ENCODE results near the gene GPSM1. TPM values are rescaled to one million over a fixed set of nuclear protein-coding genes. Genes with fewer than 3 reads are reported as not detected.

The GPSM1 gene
- total and polyA plus RNA-seq, 11 donors, result 24.1 to 80.2 (median 31.7) TPM

DNA sequence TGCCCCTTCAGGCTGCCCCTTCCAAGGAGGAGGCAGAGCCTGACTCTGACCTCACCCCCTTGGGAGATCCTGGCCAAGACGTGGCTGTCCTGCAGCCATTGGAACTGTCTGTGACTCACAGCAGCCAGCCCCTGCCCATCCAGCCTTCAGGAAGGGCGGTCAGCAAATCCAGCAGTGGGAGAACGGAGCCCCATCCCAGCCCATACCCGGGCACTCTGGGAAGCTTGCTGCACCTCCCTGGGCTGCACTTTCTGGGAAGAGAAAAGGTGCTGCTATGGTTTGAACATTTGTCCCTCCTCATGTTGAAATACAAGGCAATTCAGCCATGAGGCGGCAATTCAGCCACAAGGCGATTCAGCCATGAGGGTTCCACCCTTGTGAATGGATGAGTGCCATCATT, 47.9 kb upstream of the GPSM1 start:
- intact Hi-C loops (cut with DNase I), result no loop called here
- Histone ChIP-seq H3K36me3 (no peaks in the 10 kb centered on the region), H3K27me3 (peaks cover 0 to 31% (median 3%) of the 10 kb centered on the region in 9 donors), H3K9me3 (peaks cover 0 to 7% (median 0%) of the 10 kb centered on the region in 12 donors), H3K4me1 (peaks cover 0 to 10% (median 5%) of the 10 kb centered on the region in 12 donors), H3K4me3 (no peak overlapping the region), H3K27ac (no peak overlapping the region)
- DNase-seq (no peak), ATAC-seq (no peak)
- 83 to 94% (median 83%) methylated on average over 5 to 6 of the region's 6 CpGs for WGBS, 4 donors
- no peak for TF ChIP-seq POLR2A (IDR thresholded peaks at IDR 0.05)
- TF ChIP-seq, protein P1, sequence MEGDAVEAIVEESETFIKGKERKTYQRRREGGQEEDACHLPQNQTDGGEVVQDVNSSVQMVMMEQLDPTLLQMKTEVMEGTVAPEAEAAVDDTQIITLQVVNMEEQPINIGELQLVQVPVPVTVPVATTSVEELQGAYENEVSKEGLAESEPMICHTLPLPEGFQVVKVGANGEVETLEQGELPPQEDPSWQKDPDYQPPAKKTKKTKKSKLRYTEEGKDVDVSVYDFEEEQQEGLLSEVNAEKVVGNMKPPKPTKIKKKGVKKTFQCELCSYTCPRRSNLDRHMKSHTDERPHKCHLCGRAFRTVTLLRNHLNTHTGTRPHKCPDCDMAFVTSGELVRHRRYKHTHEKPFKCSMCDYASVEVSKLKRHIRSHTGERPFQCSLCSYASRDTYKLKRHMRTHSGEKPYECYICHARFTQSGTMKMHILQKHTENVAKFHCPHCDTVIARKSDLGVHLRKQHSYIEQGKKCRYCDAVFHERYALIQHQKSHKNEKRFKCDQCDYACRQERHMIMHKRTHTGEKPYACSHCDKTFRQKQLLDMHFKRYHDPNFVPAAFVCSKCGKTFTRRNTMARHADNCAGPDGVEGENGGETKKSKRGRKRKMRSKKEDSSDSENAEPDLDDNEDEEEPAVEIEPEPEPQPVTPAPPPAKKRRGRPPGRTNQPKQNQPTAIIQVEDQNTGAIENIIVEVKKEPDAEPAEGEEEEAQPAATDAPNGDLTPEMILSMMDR (IDR thresholded peaks at IDR 0.05), result no peak

DNA sequence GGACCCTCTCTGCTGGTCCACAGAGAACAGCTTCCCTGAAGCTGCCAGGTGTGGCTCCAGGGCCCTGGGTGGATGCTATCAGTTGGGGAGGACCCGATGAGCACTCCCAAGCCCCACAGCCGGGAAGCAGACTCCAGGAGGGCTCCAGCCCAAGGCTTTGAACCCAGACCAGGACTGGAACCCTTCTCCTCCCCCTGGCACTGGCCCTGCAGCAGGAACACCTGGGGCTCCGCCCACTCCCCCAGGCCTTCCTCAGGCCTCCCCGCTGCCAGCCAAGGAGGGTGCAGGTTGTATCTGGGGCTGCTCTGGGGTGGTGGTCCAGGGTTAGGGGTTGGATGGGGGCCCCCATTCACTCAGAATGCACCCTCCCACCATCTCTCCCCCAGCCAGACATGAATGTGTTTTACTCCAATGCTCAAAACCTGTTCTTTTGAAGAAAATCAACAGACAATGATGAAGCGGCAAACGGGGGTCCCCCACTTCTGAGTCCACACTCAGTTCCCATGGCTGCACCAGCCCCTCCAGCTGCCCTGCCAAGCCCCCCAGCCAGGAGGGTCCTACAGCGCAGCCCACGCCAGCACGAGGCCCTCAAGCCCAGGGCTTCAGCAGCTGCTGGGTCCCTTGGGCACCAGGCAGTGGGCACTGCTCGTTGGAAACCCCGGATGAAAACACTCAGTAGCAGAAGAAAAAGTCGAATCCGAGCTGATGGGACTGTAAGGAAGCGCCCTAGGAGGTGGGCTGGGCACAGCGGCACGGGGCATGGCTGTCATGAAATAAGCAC, 46.6 kb upstream of the GPSM1 start:
- ATAC-seq, result no peak
- peaks cover 0 to 10% (median 5%) of the 10 kb centered on the region in 12 donors for H3K4me1 ChIP-seq
- no peak for TF ChIP-seq POLR2A (IDR thresholded peaks at IDR 0.05)
- TF ChIP-seq, protein P1 (IDR thresholded peaks at IDR 0.05), result no peak
- H3K4me3 ChIP-seq, result no peak overlapping the region
- H3K36me3 ChIP-seq, result no peaks in the 10 kb centered on the region
- peaks cover 0 to 32% (median 4%) of the 10 kb centered on the region in 9 donors for H3K27me3 ChIP-seq
- no peak for DNase-seq
- intact Hi-C loops (cut with DNase I), result loop anchor here in 8 of 10 donors (5.0 to 10.0 kb wide), 6 partner anchors 108 to 678 kb away; partner anchors contain the start of gene UBAC1 (in 1 of the 8)
- no peak overlapping the region for H3K27ac ChIP-seq
- 82 to 89% (median 84%) methylated on average over 15 to 16 of the region's 16 CpGs for WGBS, 4 donors
- peaks cover 0 to 7% (median 0%) of the 10 kb centered on the region in 12 donors for H3K9me3 ChIP-seq

DNA sequence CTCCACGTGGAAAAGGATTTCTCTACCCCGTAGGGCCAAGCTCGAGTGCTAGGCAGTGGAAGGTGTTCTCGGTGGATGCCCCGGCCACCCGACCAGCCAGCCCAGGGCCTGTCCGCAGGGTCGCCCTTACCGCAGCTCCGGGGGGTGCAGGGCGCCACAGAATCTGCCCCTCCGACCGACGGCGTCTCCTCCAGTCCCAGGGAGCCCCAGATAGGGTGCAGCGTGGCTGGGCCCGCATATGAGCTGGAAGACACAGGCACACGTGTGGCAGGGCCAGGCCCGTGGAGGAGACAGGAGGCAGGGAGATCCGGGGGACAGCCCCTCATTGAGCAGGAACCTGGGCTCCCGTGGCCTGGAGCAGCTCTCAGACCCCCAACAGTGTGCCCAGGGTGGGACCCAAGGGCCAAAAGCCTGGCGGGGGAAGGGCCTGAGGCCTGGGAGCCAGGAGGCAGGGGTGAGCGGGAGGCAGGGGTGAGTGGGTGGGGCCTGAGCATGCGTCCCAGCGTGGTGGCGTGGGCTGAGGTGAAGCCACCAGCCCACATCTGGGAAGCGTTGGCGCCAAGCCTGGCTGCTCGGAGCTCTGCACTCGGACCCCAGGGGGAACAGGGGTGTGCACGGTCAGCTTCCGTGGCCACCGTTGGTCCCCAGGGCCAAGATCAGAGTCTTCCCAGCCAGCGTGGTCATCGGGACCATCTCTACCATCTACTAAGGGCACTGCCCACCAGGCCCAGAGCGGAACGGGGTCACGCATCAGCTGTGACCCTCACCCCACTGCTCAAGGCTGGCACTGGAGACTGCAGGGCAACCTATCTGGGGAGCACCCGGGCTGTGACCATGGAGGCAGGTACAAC, 45.7 kb upstream of the GPSM1 start:
- WGBS, 4 donors, result 83 to 87% (median 86%) methylated on average over 11 to 39 of the region's 39 CpGs
- H3K27ac ChIP-seq, result no peak overlapping the region
- ATAC-seq (no peak), DNase-seq (no peak)
- H3K4me3 ChIP-seq, result no peak overlapping the region
- H3K9me3 ChIP-seq, result peaks cover 0 to 7% (median 0%) of the 10 kb centered on the region in 12 donors
- peaks cover 0 to 10% (median 5%) of the 10 kb centered on the region in 12 donors for H3K4me1 ChIP-seq
- peaks cover 0 to 28% (median 9%) of the 10 kb centered on the region in 9 donors for H3K27me3 ChIP-seq
- no peaks in the 10 kb centered on the region for H3K36me3 ChIP-seq
- intact Hi-C loops (cut with DNase I), result loop anchor here in 9 of 10 donors (2.0 to 10.0 kb wide), 8 partner anchors 109 to 679 kb away; partner anchors contain the start of gene UBAC1 (in 1 of the 9)
- no peak for TF ChIP-seq POLR2A (IDR thresholded peaks at IDR 0.05)
- TF ChIP-seq, protein P1 (IDR thresholded peaks at IDR 0.05), result no peak
